Measurements from ENCODE around the gene MRGPRD.

Gene MRGPRD, protein sequence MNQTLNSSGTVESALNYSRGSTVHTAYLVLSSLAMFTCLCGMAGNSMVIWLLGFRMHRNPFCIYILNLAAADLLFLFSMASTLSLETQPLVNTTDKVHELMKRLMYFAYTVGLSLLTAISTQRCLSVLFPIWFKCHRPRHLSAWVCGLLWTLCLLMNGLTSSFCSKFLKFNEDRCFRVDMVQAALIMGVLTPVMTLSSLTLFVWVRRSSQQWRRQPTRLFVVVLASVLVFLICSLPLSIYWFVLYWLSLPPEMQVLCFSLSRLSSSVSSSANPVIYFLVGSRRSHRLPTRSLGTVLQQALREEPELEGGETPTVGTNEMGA
- 0 to 0.44 (median 0) reads per million in 17 experiments for total RNA-seq

DNA sequence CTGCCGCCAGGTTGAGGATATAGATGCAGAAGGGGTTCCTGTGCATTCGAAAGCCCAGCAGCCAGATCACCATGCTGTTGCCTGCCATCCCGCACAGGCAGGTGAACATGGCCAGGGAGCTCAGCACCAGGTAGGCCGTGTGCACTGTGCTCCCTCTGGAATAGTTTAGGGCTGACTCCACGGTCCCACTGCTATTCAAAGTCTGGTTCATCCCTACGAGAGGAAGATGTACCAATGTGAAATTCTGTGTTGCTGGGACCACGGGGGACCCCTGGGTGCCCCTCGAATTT lies at the start of gene MRGPRD:
TSS of gene MRGPRD (minus strand) at position 211 of the 290 bp plus-strand sequence. CDS start at position 211, 0 bp downstream.
- no peak for DNase-seq

DNA sequence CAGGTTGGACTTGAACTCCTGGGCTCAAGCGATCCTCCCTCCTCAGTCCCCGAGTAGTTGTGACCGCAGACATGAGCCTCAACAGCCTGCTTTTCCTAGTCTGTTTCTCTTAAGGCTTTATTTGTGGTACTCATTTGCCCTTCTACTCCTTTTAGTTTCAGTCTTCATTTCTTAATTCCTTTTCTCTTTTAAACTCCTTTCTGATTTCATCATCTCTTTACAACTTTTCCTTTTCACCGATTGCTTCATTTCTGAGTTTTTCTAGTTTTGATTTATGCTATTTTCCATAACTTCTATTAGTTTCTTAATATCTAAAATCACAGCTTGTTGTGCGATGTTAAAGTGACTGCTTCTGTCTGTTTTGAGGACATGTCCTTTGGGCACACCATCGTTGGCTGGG lies 49.5 kb upstream of the MRGPRD start:
- DNase-seq, result peak in 1 of 4 experiments; percentile 28

DNA sequence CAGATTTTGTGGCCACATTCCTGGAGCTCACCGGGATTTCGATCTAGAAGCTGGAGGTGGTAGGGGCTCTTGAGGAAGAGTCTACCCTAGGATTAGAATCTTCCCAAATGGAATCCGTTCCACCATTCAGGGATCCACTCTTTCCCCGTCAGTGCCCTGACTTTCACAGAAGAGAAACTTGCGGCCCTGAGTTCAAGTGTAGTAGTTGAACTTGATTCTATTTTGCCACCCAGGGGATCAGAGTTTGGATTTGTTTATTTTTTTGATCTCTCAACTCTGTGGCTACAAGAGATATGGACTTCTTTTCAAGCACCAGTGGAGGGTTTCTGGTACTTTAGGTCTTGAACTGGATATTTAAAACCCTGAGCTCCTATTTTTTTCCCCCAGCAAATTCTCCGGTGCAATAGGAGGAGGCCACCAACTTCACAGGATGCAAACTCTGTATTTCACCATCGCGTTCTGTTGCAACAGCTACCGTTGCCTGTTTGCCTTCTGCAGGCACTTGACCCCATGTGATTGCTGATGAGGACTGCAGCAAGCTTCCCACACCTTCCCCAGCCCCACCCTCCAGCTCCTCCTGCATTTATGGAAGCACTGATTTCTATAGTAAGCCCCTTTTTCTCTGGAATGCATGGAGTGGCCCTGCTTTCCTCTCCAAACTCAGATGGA lies 47.1 kb upstream of the MRGPRD start:
- DNase-seq, result peak; percentile 90 to 93 (median 91)

DNA sequence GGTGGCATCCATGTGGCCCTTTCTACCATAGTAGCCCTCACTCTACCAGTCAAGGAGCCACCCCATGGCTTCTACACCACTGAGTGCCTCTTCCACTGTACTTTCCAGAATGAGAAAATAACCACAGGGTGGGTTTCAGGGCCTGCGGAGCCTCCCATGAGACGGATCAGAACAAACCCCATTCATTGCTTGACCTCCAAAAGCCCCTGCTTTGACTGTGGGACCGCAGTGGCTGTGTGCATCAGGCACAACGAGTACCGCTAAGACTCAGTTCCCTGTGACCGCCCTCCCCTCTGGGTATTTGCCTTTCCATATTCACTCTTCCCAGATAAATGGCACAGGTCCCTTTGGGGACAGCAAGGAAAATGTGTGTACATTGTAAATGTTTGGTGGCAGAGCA lies 43.7 kb upstream of the MRGPRD start:
- no peak for DNase-seq

DNA sequence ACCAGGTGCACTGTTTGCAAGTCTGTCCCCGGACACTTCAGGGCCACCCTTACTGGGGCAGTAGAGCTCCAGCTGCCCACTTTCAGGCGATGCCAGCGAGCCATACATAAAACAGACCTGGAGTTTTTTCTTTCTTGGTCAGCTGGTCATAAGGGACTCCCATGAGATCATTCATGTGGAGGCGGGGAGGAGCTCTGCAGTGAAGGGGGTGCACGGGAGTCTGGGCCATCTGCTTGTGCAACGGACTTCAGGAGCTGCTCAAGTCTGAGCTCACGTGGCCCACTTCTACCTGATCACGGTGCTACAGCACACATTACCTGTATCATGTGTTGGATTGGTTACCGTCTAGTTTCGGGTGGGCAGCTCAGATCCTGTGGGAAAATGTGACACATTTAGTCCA lies 41.5 kb upstream of the MRGPRD start:
- DNase-seq, result peak in 3 of 4 experiments; percentile 48 to 57 (median 50)

DNA sequence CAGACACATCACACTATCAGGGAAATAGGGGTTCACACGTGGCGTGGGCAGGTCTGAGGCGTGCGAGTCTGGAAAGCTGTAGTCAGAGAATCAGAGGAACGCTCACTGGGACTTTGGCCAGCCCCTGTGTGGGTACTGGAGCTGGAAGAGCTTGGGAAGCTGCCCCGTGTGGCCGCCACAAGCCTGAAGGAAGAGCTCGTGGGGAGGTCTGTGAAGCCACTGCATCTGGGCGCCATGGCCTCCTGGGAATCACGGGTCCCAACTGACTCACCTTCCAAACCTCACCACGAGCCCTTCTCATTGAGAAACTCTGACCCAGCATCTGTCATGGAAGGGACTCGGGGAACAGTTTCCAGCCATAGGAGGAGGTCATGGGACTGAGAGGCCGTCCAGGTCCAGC lies 38.1 kb upstream of the MRGPRD start:
- no peak for DNase-seq

DNA sequence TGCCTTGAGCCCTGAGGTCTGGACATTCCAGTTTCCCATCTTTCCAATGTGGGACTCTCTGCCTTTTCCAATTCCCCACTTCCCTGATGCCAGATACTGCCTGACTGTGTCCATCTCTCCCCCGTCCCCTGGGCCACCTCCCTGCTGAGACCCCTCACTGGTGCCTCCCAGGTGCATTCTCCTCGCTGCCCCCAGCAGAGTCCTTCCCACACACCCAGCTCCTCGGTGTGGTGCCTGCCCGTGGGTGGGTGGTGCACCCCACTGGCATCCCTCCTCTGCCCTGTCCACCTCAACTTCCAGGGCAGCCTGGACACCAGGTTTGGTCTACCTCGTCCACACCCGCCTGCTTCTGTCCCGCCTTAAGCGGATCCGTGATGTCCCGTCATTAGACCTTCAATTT lies 37.2 kb upstream of the MRGPRD start:
- DNase-seq, result no peak

DNA sequence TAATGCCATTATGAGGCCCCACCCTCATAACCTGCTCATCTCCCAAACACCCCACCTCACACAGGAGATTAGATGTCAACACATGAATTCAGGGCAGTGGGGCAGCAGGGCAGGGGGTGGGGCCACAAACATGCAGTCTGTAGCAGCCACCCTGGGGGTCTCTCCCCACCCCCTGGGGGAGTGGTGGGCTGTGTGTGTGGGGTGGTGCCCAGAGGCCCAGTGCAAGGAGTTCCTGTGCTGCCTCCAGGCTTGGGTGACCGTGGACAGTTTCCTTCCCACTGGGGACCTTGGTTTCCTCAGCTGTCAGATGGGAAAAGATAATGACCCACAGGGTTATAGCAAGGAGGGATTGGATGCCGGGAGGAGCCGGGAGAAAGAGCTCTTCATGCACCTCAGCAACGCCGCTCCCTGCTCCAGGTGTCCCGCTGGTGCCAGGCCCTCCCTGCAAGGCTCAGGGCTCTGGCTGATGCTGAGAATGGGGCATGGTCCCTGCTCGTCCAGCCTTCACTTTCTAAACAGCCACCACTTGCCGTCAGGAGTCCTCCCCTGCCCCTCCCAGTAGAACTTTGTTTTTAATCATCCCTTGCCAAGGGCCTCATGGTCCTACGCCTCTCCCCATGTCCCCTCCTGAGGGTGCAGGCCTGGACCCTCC lies 34.2 kb upstream of the MRGPRD start:
- DNase-seq, result no peak

DNA sequence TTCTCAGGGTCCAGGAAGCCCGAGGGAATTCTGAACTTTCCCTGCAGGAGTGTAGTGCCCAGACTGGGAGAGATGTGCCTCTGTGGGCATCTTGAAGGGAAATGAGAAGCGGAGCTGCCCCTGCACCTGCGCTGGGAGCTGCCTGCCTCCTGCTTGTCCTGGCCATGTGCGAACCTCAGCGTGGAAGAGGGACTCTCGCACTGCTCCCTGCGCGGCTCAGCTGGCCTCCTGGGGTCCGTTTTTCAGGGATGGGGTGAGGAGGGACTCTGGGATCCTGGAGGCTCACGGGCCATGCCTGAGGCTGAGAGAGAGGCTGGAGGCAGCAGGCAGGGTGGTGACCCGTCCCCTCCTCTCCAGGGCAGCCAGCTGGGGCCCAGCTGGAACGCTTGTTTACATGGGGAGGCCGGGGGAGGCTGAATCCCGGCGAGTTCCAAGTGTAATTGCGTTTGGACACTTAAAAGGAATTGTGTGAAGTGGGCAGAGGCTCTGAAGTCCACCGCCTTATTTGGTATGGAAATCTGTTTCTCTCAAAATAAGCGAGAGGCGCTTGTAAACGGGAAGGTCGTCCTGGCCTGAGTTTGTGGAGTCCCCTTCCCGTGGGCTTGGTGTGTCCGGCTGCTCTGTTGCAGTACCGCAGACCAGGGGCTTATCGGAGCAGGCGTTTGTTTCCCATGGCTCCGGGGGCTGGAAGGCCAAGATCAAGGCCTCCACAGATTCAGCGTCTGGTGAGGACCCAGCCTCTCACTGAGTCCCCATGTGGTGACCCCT lies 33.5 kb upstream of the MRGPRD start:
- DNase-seq, result no peak

DNA sequence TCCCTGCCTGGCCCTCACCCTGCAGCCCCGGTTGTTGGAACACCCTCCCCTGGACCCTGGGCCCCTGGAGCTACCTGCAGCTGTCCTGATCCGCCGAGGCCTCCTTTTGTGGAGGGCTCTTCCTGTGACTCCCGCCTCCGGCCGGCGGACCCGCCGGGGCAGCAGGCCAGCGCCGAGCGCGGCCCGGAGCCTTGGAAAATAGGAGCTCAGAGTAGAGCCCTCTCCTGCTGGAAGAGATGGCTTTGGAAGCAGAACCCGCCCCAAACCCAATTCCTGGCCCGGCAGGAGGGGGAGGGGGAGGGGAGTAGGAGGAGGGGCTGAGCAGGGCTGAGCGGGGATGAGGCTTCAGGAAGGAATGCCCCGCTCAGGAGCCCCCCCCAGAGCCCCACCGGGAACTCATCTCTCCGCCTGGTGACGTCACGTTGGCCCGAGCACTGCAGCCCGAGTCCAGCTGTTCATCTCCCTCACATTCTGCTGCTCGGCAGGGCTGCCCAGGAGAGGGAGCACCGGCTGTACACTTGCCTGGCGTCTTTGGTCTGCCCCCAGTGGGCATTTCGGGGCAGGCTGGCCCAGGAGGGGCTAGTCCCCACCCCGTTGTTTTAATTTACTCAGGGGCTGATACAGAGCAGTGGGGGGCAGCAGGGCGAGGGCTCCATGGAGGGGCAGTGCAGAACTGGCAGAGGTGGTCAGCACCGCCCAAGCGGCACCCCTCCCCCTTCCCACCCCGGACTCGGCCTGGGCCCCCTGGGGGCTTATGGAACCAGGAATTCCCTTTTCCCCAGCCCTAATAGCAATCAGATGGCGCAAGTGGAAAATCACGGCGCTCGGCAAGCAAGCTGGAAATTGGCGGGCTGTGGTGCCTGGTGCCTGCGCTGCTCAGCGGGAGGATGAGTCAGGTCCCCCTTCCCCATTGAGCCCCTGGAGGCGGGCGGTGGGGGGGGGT lies 32.5 kb upstream of the MRGPRD start, which contains the start of gene MRGPRF:
TSS of gene MRGPRF (minus strand) at position 238 of the 943 bp plus-strand sequence. CDS start 3,345 bp downstream, outside the sequence.
- peak; percentile 46 to 68 (median 60) for DNase-seq

DNA sequence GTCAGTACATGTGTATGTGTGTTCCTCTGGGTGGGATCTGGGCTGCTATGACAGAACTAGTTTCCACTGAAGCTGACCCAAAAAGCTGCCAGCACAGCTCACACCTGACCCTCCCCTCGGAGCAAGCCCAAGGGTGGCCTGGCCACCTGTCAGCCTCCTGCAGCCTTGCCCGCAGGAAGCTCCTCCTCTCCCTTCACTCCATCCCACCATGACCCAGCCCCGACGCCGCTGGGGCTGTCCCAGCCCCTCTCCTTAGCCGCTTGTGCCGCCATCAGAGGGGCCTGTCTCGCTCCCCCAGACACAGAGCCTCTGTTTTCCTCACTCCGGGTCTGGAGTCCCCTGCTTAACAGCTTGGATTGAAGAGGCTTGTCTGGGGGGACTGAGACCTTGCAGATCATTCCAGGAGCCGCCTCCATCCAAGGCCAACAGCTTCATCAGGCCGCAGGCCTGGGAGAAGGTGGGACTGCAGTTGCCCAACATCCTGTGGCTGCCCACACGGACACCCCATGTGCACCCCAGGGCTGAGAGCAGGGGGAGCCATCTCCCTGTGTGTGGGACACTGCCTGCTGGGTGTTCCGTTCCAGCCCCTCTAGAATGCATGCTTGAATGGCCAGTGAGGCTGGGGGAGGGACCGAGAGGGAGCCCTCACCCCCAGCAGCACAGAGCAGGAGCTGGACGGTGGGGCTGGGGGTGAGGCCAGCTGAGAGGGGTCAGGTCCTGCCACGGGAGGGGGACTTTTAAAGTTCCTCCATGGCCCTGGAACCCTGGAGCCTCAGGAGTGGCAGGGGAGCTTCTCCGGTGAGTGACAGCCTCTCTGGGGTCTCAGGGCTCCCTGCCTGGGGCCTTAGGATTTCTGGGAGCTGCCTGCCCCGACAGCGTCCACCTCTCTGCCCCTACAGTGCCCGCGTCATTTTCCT lies 31.6 kb upstream of the MRGPRD start:
- peak; percentile 59 to 83 (median 74) for DNase-seq

DNA sequence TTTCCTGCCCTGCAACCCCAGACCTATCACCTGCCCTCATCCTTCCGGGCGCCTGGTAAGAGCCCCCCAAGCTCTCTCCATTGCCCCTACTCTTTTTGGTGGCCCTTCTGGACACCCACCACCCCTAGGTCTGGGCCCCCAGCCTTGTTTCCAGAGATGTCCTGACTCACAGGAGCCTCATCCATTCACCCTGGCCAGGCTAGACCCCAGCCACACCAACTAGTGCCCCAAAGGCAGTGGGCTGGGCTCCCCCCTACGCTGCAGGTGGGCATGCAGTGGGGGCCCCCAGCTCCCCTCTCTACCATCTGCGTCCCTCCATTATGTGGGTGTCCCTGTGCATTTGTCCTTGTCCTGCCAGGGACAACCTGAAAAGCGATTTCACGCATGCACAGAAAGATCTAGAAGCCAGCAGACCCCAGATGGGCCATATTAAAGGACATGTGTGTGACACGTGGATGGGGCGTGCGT lies 30.9 kb upstream of the MRGPRD start:
- no peak for DNase-seq

DNA sequence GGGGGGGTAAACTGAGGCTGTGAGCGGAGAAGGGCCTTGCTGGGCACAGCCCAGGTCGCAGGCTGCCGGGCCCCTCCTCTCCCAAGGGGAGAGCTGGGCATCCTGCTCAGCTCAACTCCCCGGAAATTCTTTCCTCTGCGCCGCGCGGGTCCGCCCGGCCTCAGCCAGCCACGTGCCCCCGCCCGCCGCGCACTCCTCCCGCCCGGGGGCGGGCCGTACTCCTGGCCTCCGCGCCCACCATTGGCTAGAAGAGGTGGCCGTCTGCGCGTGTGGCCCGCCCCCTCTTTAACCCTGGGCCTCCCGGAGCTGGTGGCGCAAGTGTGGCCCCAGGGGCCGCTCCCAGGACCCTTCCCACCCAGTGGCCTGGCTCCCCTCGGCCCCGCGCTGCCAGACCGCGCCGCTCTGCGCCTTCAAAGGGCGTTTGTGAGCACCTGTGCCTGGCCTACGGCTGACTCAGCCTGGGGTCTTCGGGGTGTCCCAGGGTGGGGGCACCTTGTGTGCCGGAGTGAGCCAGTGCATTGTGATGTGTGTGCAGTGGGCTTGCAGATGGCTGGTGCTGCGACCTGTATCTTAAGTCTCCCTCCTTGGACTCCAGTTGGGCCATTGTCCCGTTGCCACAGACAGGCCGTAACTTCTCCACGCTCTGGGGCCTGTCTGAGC lies 30.3 kb upstream of the MRGPRD start:
- DNase-seq, result peak; percentile 85 to 94 (median 90)

DNA sequence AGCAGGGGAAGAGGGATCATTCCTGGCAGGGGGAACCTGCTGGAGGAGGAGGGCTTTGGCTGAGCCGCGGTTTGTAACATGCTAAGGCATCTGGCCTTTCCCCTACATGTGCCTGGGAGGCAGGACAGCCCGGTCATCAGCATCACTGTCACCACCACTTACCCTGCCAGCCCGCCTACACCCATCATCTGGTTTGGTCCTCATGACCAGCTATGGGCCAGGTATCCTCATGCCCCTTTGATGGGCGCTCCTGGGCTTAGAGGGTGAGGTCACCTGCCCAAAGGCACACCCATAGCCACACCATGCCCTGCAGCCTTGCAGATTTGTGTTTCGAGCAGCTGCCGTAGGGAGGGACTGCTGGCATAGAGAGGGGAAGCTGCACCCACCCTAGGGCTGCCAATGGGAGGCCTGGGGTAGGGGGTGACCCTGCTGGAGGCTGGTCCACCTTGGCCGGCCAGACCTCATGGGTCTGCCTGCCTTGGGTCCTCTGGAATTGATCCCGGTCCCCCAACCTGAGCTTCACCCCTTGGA lies 29.6 kb upstream of the MRGPRD start:
- peak; percentile 70 to 84 (median 83) for DNase-seq

DNA sequence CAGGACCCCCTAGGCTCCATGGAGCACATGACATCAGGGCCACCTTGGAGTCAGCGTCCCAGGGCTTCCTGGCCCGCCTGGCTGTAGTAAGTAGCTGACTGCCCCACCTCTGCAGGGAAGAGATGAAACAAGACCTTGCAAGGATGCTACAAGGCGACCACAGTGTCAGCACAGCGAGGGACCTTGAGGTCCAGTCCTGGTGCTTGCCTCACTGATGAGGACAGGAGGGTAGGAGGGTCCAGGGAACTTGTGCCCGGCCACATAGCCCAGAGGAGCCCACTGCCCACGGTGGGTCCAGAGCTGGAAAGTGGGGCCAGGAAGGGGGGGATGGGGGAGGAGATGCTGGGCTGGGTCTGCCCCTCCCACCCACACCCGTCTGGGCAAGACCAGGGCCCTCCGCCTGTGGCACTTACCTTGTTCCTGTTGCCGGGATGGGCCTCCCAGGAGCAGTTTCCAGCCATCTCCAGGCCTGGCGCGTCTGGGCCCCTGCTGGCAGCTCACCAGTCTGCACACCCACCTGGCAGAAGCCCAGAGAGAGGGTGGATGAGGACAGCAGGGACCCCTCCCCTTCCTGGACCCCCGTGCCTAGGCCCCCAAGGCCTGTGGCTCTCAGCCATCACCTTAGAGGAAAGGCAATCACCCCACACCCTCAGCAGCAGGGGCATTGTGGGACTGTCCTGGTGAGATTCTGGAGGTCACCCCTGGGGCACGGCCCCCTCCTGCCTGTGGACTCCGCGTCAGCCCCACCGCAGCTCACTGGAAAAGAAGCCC lies 28.8 kb upstream of the MRGPRD start:
- no peak for DNase-seq

DNA sequence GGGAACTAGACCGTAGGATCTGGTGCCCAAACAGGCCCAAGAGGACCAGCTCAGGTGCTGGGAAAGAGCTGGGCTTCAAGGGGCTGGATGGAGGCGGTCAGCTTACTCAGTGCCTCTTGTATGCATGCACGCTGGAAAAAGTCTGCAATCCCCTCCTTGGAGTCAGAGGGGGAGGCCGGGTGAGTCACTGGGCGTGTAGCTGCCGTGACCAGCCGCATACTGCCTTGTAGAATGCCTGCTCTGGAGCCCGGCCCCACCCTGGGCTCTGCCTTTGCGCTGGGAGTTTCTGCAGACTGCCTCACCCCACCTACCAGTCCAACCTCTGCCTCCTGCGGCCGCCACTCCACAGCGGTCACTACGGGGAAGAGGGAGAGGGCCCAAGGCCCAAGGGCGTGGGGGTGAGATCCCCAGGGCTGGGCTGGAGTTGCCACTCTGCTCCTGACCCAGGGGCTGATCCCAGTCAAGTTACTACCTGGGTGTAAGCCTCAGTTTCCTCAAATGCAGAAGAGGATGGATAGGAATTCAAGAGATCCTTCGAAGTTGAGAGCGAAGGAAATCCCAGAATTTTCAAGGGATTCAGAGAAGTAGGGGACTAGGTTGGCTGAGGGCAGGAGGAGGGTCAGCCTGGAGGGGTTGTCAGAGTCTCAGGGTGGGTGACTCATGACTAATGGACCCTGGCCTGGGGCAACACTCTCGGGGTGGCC lies 28.1 kb upstream of the MRGPRD start:
- peak; percentile 50 to 66 (median 59) for DNase-seq

DNA sequence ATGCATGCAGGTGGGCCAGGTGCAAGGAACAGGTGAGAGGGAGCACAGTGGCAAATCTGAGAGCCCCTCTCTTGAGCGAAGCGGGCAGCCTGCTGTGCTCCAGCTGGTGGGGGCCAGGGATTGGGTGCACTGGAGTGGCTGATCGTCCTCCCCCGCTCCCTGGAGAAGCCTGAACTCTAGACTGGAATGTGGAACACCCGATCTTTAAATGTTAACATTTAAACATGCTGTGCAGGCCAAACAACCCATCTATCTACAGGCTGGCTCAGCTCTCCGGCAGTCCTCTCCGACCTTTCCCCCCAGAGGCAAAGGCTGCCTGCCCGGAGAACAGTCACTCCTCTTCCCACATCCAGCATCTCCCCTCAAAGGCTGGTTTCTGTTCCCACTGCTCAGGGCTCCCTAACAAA lies 27.2 kb upstream of the MRGPRD start:
- no peak for DNase-seq

DNA sequence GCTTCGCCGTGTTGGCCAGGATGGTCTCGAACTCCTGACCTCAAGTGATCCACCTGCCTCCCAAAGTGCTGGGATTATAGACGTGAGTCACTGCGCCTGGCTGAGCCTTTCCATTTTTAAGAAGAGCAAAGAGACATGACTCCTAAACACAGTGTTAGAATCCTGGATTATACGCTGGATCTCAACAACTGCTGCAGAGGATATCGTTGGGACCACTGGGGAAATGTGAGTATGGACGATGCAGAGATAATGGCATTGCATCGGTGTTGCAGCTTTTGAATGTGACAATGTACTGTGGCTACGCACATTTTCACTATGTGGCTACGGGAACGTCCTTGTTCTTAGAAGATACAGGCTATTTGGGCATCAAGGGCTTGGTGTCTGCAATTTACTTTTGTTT lies 26.0 kb upstream of the MRGPRD start:
- DNase-seq, result no peak

Data from suppressor macrophage (primary cell).